PFSK-1 (cell line): ENCODE data around the gene KDR.

ENCODE experiments used
- FOXP2 ChIP-seq: optimal IDR thresholded peaks from 2 replicates; pipeline ENCODE3; 2011; ENCODE audit warnings: borderline replicate concordance, control low read depth, inconsistent platforms; ENCODE audit not compliant: insufficient read depth; ENCODE audit errors: extremely low read length, extremely low read depth
- POLR2AphosphoS5 ChIP-seq: IDR thresholded peaks from 2 replicates; pipeline ENCODE4 v1.6.1; 2012; ENCODE audit warnings: low read depth, mild to moderate bottlenecking, control low read depth, low read length, moderate library complexity
- REST ChIP-seq, 2 experiments: IDR thresholded peaks; 2 replicates each; pipeline versions ENCODE4 v1.6.1 to v1.8.0; 2011 to 2012; ENCODE audit warnings: low read depth in 2 of 2, low read length in 2 of 2, control low read depth in 1 of 2, inconsistent platforms in 1 of 2, mild to moderate bottlenecking in 1 of 2, moderate library complexity in 1 of 2; ENCODE audit not compliant: insufficient read depth in 1 of 2
- SIN3A ChIP-seq: IDR thresholded peaks from 2 replicates; pipeline ENCODE4 v1.6.1; 2012; ENCODE audit warnings: mild to moderate bottlenecking, low read length, moderate library complexity, borderline replicate concordance; ENCODE audit not compliant: insufficient read depth
- TAF1 ChIP-seq: IDR thresholded peaks from 2 replicates; pipeline ENCODE4 v1.6.1; 2012; ENCODE audit warnings: low read length, control low read depth, borderline replicate concordance; ENCODE audit not compliant: insufficient read depth

Gene KDR

GRCh38 chr4:55125763-55126541 is 557 bp upstream of the KDR start:
- TF ChIP-seq TAF1, result no peak
- no peak for TF ChIP-seq REST (IDR thresholded peaks at IDR 0.05; ENCODE audit: insufficient read depth in 1 of 2, low read depth in 2 of 2, low read length in 2 of 2)
- no peak for TF ChIP-seq FOXP2
- TF ChIP-seq SIN3A, result no peak
- no peak for TF ChIP-seq POLR2AphosphoS5

GRCh38 chr4:55124322-55125076 is 896 bp downstream of the KDR start:
- TF ChIP-seq REST (IDR thresholded peaks at IDR 0.05; ENCODE audit: insufficient read depth in 1 of 2, low read depth in 2 of 2, low read length in 2 of 2) (no peak), TAF1 (no peak), SIN3A (no peak), FOXP2 (no peak), POLR2AphosphoS5 (no peak)

GRCh38 chr4:55123791-55124190 is 1.6 kb downstream of the KDR start:
- TF ChIP-seq POLR2AphosphoS5, result no peak
- no peak for TF ChIP-seq REST (IDR thresholded peaks at IDR 0.05; ENCODE audit: insufficient read depth in 1 of 2, low read depth in 2 of 2, low read length in 2 of 2)
- no peak for TF ChIP-seq TAF1
- no peak for TF ChIP-seq FOXP2
- TF ChIP-seq SIN3A, result no peak

- TF ChIP-seq POLR2AphosphoS5 (no peak), SIN3A (no peak), TAF1 (no peak), REST (IDR thresholded peaks at IDR 0.05; ENCODE audit: insufficient read depth in 1 of 2, low read depth in 2 of 2, low read length in 2 of 2) (no peak), FOXP2 (no peak)
These were observed 3.2 kb downstream of the KDR start for GRCh38 chr4:55122235-55122634.
